ENCODE data around the gene FAXDC2.

DNA sequence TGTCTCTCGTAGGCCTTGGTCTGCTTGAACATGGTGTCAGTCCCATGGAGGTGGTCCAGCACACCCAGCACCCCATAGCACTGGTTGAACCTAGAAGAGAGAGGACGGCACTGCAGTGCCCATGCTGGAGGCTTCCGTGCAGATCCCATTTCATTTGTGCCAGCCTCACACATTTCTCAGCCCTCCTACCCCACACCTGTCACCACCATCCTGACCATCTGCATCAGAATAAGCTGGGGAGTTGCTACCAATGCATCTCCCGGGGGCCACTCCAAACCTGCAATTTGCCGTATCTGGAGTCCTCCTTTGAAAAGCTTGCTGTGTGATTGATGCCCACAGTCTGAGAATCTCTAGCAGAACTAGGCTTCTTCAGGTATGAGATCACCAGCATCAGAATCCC is 30.0 kb downstream of the FAXDC2 start:
- TF ChIP-seq MYC (IDR thresholded peaks at IDR 0.05; ENCODE audit: low read depth, low read length) (no peak), MYC (CRISPR knock-in tag; IDR thresholded peaks at IDR 0.05; ENCODE audit: borderline replicate concordance, low read depth) (no peak), EZH2 (IDR thresholded peaks at IDR 0.05; ENCODE audit: borderline replicate concordance, low read depth, low read length) (no peak), PTRF (tag; IDR thresholded peaks at IDR 0.05) (no peak)
- TF ChIP-seq, protein P1, sequence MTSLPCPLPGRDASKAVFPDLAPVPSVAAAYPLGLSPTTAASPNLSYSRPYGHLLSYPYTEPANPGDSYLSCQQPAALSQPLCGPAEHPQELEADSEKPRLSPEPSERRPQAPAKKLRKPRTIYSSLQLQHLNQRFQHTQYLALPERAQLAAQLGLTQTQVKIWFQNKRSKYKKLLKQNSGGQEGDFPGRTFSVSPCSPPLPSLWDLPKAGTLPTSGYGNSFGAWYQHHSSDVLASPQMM (CRISPR knock-in tag; IDR thresholded peaks at IDR 0.05), result no peak

All from K562 (cell line).